ENCODE data around the gene SLC24A3.

- TF ChIP-seq BACH2 (CRISPR knock-in tag; IDR thresholded peaks at IDR 0.05; ENCODE audit: borderline replicate concordance) (no peak), ZNF8 (CRISPR knock-in tag; IDR thresholded peaks at IDR 0.05) (no peak)
Observed at GRCh38 chr20:19265646-19266374, 53.4 kb downstream of the SLC24A3 start.
